ENCODE measurements around the gene ZNF211. TPM values are rescaled to one million over a fixed set of nuclear protein-coding genes. Genes with fewer than 3 reads are reported as not detected.

ZNF211 gene
- total RNA-seq, 4 donors from 2014 or later, result 5.3 to 15.0 (median 9.2) TPM

GRCh38 chr19:57671124-57671895 lies 38.3 kb downstream of the ZNF211 start:
- no peak for DNase-seq (ENCODE audit: low spot score)
- TF ChIP-seq, protein P1, sequence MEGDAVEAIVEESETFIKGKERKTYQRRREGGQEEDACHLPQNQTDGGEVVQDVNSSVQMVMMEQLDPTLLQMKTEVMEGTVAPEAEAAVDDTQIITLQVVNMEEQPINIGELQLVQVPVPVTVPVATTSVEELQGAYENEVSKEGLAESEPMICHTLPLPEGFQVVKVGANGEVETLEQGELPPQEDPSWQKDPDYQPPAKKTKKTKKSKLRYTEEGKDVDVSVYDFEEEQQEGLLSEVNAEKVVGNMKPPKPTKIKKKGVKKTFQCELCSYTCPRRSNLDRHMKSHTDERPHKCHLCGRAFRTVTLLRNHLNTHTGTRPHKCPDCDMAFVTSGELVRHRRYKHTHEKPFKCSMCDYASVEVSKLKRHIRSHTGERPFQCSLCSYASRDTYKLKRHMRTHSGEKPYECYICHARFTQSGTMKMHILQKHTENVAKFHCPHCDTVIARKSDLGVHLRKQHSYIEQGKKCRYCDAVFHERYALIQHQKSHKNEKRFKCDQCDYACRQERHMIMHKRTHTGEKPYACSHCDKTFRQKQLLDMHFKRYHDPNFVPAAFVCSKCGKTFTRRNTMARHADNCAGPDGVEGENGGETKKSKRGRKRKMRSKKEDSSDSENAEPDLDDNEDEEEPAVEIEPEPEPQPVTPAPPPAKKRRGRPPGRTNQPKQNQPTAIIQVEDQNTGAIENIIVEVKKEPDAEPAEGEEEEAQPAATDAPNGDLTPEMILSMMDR (IDR thresholded peaks at IDR 0.05), result no peak
- ATAC-seq (ENCODE audit: low FRiP score), result no peak

GRCh38 chr19:57672466-57672865 lies 39.5 kb downstream of the ZNF211 start:
- ATAC-seq (ENCODE audit: low FRiP score) (no peak), DNase-seq (ENCODE audit: low spot score) (no peak)
- TF ChIP-seq, protein P1 (IDR thresholded peaks at IDR 0.05), result no peak

- TF ChIP-seq, protein P1 (IDR thresholded peaks at IDR 0.05), result no peak
- no peak for DNase-seq (ENCODE audit: low spot score)
- no peak for ATAC-seq (ENCODE audit: low FRiP score)
These were observed 42.9 kb downstream of the ZNF211 start for GRCh38 chr19:57675881-57676280.

DNA sequence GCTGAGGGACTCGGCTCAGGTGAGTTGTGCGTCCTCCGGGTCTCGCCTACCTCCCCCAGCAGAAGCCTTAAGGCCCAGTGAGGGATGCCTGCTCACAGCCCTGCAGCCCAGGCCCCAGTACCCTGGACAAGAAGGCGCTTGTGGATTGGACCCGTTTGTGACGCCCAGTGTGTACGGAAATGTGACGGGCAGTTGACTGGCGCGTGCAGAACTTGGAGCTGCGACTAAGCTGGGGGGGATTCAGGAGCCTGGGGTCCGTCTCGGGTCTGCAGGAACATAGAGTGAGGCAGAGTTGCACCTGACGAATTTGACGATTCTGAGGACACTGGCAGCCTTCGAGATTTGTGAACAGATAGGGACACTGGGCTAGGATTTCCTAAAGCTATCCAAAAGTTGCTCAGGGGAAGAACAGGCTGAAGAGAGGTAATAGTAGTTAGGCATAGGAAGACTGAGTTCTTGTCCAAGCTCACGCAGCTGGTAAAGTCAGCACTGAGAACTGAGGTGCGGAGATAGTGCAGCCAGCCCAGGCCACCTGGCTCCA lies 49.3 kb downstream of the ZNF211 start:
- TF ChIP-seq, protein P1 (IDR thresholded peaks at IDR 0.05), result no peak
- no peak for ATAC-seq (ENCODE audit: low FRiP score)

GRCh38 chr19:57686727-57687126 lies 53.8 kb downstream of the ZNF211 start:
- ATAC-seq (ENCODE audit: low FRiP score) (no peak), DNase-seq (ENCODE audit: low spot score) (no peak)
- TF ChIP-seq, protein P1 (IDR thresholded peaks at IDR 0.05), result no peak

More for the DNA sequence above, 49.3 kb downstream of the ZNF211 start:
- no peak for DNase-seq (ENCODE audit: low spot score)

DNA sequence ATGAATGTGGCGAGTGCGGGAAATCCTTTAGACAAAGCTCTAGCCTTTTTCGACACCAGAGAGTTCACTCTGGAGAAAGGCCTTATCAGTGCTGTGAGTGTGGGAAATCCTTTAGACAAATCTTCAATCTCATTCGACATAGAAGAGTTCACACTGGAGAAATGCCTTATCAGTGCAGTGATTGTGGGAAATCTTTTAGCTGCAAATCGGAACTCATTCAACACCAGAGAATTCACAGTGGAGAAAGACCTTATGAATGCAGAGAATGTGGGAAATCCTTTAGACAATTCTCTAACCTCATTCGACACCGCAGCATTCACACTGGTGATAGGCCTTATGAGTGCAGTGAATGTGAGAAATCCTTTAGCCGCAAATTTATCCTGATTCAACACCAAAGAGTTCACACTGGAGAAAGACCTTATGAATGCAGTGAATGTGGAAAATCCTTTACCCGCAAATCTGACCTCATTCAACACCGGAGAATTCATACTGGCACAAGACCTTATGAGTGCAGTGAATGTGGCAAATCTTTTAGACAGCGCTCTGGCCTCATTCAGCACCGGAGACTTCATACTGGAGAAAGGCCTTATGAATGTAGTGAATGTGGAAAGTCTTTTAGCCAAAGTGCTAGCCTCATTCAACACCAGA lies 54.5 kb downstream of the ZNF211 start:
- ATAC-seq (ENCODE audit: low FRiP score) (no peak), DNase-seq (ENCODE audit: low spot score) (no peak)
- TF ChIP-seq, protein P1 (IDR thresholded peaks at IDR 0.05), result no peak
